Lower leg skin (tissue), 3 donors: ENCODE data around the gene ADAMTS10.

Experiments used
- POLR2A ChIP-seq, 2 donors: fragments of 450-650 bp; IDR thresholded peaks; one replicate each; pipeline ENCODE4 v1.6.1; 2016 to 2017; ENCODE audit warnings: antibody characterized with exemption in 2 of 2, mild to moderate bottlenecking in 1 of 2, moderate library complexity in 1 of 2
- TF ChIP-seq, protein P1 (sequence below), 3 donors: fragments of 450-650 bp; IDR thresholded peaks; one replicate each; pipeline ENCODE4 v1.5.1; 2016; ENCODE audit warnings: antibody characterized with exemption in 3 of 3, mild to moderate bottlenecking in 3 of 3, moderate library complexity in 2 of 3

DNA sequence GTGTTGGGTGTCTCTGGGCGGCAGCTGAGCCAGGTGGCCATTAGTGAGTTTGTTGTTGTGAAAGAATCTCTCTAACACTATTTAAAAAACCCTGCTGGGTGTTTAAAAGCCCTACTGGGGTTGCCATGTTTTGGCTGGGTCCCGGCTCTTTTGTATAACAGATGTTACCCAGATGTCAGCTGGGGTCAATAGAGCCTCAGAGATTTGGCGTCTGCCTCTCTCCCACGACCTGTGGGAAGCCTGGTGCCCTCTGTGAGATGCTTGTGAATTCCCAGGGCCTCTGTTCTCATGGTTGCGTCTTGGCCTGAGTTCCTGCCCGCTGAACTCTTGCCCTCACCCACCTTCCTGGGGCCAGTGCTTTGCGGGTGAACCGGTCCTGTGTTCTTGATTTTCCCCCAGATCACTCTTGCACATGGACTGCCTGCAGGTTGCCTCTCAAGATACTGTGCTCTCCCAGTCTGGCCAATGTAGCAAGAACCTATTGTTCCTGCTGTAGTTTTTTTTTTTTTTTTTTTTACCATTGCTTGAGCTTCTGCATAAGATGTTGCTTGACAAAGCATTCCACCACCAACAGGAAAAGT is 29.4 kb upstream of the ADAMTS10 start:
- TF ChIP-seq POLR2A (IDR thresholded peaks at IDR 0.05): no peak
- TF ChIP-seq, protein P1, sequence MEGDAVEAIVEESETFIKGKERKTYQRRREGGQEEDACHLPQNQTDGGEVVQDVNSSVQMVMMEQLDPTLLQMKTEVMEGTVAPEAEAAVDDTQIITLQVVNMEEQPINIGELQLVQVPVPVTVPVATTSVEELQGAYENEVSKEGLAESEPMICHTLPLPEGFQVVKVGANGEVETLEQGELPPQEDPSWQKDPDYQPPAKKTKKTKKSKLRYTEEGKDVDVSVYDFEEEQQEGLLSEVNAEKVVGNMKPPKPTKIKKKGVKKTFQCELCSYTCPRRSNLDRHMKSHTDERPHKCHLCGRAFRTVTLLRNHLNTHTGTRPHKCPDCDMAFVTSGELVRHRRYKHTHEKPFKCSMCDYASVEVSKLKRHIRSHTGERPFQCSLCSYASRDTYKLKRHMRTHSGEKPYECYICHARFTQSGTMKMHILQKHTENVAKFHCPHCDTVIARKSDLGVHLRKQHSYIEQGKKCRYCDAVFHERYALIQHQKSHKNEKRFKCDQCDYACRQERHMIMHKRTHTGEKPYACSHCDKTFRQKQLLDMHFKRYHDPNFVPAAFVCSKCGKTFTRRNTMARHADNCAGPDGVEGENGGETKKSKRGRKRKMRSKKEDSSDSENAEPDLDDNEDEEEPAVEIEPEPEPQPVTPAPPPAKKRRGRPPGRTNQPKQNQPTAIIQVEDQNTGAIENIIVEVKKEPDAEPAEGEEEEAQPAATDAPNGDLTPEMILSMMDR (IDR thresholded peaks at IDR 0.05): no peak
